Left cardiac atrium (tissue), 4 donors: Measurements from ENCODE around the gene SPX. TPM values are rescaled to one million over a fixed set of nuclear protein-coding genes. Genes with fewer than 3 reads are reported as not detected.
A peak's percentile ranks its signal among the peaks of the same experiment; 100 is the strongest.

Experiments
- ATAC-seq, 2 donors: fragments of 200-7000 bp; cut with Tn5 transposase; one replicate each; pipeline ENCODE4 v1.9.1; 2020; ENCODE audit warnings: mild to moderate bottlenecking in 2 of 2, moderate library complexity in 2 of 2
- DNase-seq: peaks from one replicate; pipeline ENCODE4 v3.0.0-alpha.2; 2020
- intact Hi-C, 2 donors: fragments of 100-400 bp; cut with DNase I; formaldehyde crosslinking; loops; one replicate each; pipeline versions ENCODE4 v1.14.1 to v1.15.1; 2022 to 2023
- total RNA-seq, 2 donors: library from RNA; stranded (reverse); fragmentation: NEBNext Ultra II Directional; extraction: Animal tissue kit (Norgen Biotek cat#: 25700); gene quantifications; one replicate each; pipeline ENCODE4 v1.2.1, GENCODE V29; 2021
- donor health status: DM: no; HTN: yes; CAD: no.
- donor health status: DM: no; HTN: yes; CAD: no; lungs with severe emphysema.
- donor health status: DM: yes; HTN: yes; CAD: no.
- donor health status: Dilated cardiomyopathy.

SPX gene
- total RNA-seq, 2 donors from 2014 or later: 2.6 to 6.5 TPM

- peak; percentile 57 to 58 for ATAC-seq
- intact Hi-C loops: no loop called here
- DNase-seq: no peak
Observed at GRCh38 chr12:21528953-21529352, 2.9 kb downstream of the SPX start.

- intact Hi-C loops: no loop called here
- DNase-seq (no peak), ATAC-seq (no peak)
Observed at GRCh38 chr12:21529456-21529855, 3.4 kb downstream of the SPX start.

GRCh38 chr12:21538061-21538653 lies 12.1 kb downstream of the SPX start:
- ATAC-seq (no peak), DNase-seq (no peak)
- intact Hi-C loops: no loop called here

- ATAC-seq (no peak), DNase-seq (no peak)
- intact Hi-C loops: no loop called here
Observed at GRCh38 chr12:21539797-21540196, 13.7 kb downstream of the SPX start.

- intact Hi-C loops: no loop called here
- no peak for DNase-seq
- no peak for ATAC-seq
Observed at GRCh38 chr12:21541773-21542172, 15.7 kb downstream of the SPX start.

- DNase-seq: no peak
- intact Hi-C loops: no loop called here
- ATAC-seq: no peak
Observed at GRCh38 chr12:21542403-21542802, 16.3 kb downstream of the SPX start.

- intact Hi-C loops: no loop called here
- ATAC-seq: no peak
- DNase-seq: no peak
Observed at GRCh38 chr12:21543151-21543550, 17.1 kb downstream of the SPX start.

GRCh38 chr12:21545557-21545956 lies 19.5 kb downstream of the SPX start:
- intact Hi-C loops: no loop called here
- DNase-seq (no peak), ATAC-seq (no peak)

GRCh38 chr12:21546716-21547115 lies 20.6 kb downstream of the SPX start:
- intact Hi-C loops: no loop called here
- DNase-seq: no peak
- no peak for ATAC-seq

GRCh38 chr12:21547437-21547836 lies 21.3 kb downstream of the SPX start:
- ATAC-seq: no peak
- DNase-seq: no peak
- intact Hi-C loops: no loop called here

GRCh38 chr12:21551841-21552465 lies 25.9 kb downstream of the SPX start:
- intact Hi-C loops: no loop called here
- peak; percentile 80 to 88 for ATAC-seq
- DNase-seq: no peak

- DNase-seq (no peak), ATAC-seq (no peak)
- intact Hi-C loops: no loop called here
Observed at GRCh38 chr12:21552635-21553328, 26.7 kb downstream of the SPX start.

GRCh38 chr12:21553329-21553675 lies 27.2 kb downstream of the SPX start:
- DNase-seq (no peak), ATAC-seq (no peak)
- intact Hi-C loops: no loop called here

- DNase-seq: no peak
- intact Hi-C loops: no loop called here
- ATAC-seq: no peak
Observed at GRCh38 chr12:21558100-21558679, 32.1 kb downstream of the SPX start.

GRCh38 chr12:21559855-21560569 lies 33.9 kb downstream of the SPX start:
- ATAC-seq: peak in 1 of 2 donors; percentile 31
- intact Hi-C loops: no loop called here
- no peak for DNase-seq

GRCh38 chr12:21561158-21561557 lies 35.1 kb downstream of the SPX start:
- DNase-seq (no peak), ATAC-seq (no peak)
- intact Hi-C loops: no loop called here

- intact Hi-C loops: no loop called here
- DNase-seq (no peak), ATAC-seq (no peak)
Observed at GRCh38 chr12:21562859-21563258, 36.8 kb downstream of the SPX start.

- no peak for DNase-seq
- intact Hi-C loops: no loop called here
- no peak for ATAC-seq
Observed at GRCh38 chr12:21566223-21566906, 40.3 kb downstream of the SPX start.

GRCh38 chr12:21566907-21567394 lies 40.9 kb downstream of the SPX start:
- DNase-seq (no peak), ATAC-seq (no peak)
- intact Hi-C loops: no loop called here
